Measurements from ENCODE around the gene RPS13.
"Not testable (repeated sequence)": the region's sequence is repeated elsewhere in the genome, so short reads cannot be mapped to it uniquely, and the experiment has no call there.

The RPS13 gene

GRCh38 chr11:17066691-17067090, 10.8 kb downstream of the RPS13 start:
- H3K4me3 ChIP-seq (ENCODE audit: low read depth, low read length): no peak overlapping the region
- TF ChIP-seq CTCF (IDR thresholded peaks at IDR 0.05; ENCODE audit: borderline replicate concordance, insufficient read depth, low read depth, low read length): no peak

- no peak overlapping the region for H3K4me3 ChIP-seq (ENCODE audit: low read depth, low read length)
- TF ChIP-seq CTCF (IDR thresholded peaks at IDR 0.05; ENCODE audit: borderline replicate concordance, insufficient read depth, low read depth, low read length): peak; percentile 84
These were observed 14.1 kb downstream of the RPS13 start for GRCh38 chr11:17063171-17064002.

- not testable (repeated sequence) for H3K4me3 ChIP-seq (ENCODE audit: low read depth, low read length)
These were observed 26.3 kb downstream of the RPS13 start for GRCh38 chr11:17051146-17051545.

GRCh38 chr11:17048491-17048890, 29.0 kb downstream of the RPS13 start:
- not testable (repeated sequence) for H3K4me3 ChIP-seq (ENCODE audit: low read depth, low read length)

- no peak overlapping the region for H3K4me3 ChIP-seq (ENCODE audit: low read depth, low read length)
- no peak for TF ChIP-seq CTCF (IDR thresholded peaks at IDR 0.05; ENCODE audit: borderline replicate concordance, insufficient read depth, low read depth, low read length)
These were observed 30.8 kb downstream of the RPS13 start for GRCh38 chr11:17046690-17047089.

- H3K4me3 ChIP-seq (ENCODE audit: low read depth, low read length): no peak overlapping the region
- 0 out of 2 replicates have a peak, but pooled peaks have one; percentile 14 for TF ChIP-seq CTCF (IDR thresholded peaks at IDR 0.05; ENCODE audit: borderline replicate concordance, insufficient read depth, low read depth, low read length)
These were observed 40.5 kb downstream of the RPS13 start for GRCh38 chr11:17036666-17037658.

GRCh38 chr11:17034027-17034426, 43.4 kb downstream of the RPS13 start:
- H3K4me3 ChIP-seq (ENCODE audit: low read depth, low read length): not testable (repeated sequence)

- TF ChIP-seq CTCF (IDR thresholded peaks at IDR 0.05; ENCODE audit: borderline replicate concordance, insufficient read depth, low read depth, low read length): no peak
- no peak overlapping the region for H3K4me3 ChIP-seq (ENCODE audit: low read depth, low read length)
These were observed 50.9 kb downstream of the RPS13 start for GRCh38 chr11:17026487-17027082.
